Epidermal melanocyte (primary cell): ENCODE measurements around the gene LETMD1.
A peak's percentile ranks its signal among the peaks of the same experiment; 100 is the strongest.
"Not testable (repeated sequence)": the region's sequence is repeated elsewhere in the genome, so short reads cannot be mapped to it uniquely, and the experiment has no call there.

Experiments
- DNase-seq: peaks from one replicate; pipeline ENCODE4 v3.0.0; 2011; ENCODE audit warnings: low spot score; ENCODE audit not compliant: insufficient read length

The LETMD1 gene

GRCh38 chr12:51077930-51078329 lies 29.8 kb downstream of the LETMD1 start:
- no peak for DNase-seq

DNA sequence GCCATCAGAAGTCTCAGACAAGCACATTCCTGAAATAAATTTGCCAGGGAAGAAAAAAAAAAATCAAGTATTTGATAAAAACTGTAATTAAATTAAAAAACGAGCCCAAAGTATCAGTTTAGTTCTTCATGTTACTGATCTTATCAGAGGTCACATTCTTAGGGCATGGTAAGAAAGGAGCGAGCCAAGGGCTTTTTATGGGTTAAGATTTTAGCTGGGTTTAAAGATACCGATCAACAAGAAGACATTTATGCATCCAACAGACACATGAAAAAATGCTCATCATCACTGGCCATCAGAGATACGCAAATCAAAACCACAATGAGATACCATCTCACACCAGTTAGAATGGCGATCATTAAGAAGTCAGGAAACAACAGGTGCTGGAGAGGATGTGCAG lies 30.2 kb downstream of the LETMD1 start:
- DNase-seq: not testable (repeated sequence)

DNA sequence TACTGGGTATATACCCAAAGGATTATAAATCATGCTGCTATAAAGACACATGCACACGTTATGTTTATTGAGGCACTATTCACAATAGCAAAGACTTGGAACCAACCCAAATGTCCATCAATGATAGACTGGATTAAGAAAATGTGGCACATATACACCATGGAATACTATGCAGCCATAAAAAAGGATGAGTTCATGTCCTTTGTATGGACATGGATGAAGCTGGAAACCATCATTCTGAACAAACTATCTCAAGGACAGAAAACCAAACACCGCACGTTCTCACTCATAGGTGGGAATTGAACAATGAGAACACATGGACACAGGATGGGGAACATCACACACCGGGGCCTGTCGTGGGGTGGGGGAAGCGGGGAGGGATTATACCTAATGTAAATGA lies 30.7 kb downstream of the LETMD1 start:
- DNase-seq: not testable (repeated sequence)

- DNase-seq: no peak
Measured at GRCh38 chr12:51080136-51080535, 32.0 kb downstream of the LETMD1 start.

DNA sequence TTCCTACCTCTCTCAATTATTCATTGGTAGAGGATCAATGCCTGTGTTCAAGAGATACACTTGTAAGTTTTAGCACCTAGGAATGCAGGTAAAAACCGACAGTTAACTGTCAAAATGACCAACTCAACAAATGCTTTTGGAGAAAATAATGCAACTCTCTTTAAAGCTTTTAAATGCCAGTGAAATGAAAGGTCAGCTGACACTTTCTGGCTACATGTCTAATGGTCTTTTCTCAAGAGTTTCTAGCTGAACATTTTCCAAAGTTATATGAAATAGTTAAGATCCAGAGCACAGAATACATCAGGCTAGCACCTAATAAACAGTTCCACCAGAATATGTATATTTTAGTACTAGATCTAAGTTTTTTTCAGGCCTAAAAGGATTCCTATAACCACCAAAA lies 33.3 kb downstream of the LETMD1 start:
- no peak for DNase-seq

GRCh38 chr12:51082561-51083125 lies 34.5 kb downstream of the LETMD1 start:
- DNase-seq: peak; percentile 38

GRCh38 chr12:51083126-51083833 lies 35.2 kb downstream of the LETMD1 start, which contains the start of gene CSRNP2:
Gene CSRNP2 (minus strand): TSS chr12:51083596. CDS start chr12:51076561, 7,035 bp downstream.
- DNase-seq: peak; percentile 93

DNA sequence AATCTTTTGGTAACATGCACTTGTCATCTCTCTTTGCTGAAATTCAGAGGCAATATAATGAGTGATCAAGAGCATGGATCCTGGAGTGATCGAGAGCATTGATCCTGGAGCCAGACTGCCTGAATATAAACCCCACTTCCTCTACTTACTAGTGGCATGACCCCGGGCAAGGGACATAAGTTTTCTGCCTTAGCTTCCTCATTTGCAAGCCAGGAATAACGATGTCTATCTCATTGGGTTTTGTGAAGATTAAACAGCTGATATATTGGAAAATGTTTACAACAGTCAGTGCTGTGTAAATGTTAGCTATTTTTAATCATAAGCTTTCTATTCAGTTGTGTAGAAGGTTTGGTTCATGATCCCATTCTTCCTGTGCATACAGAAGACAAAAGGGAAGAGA lies 37.6 kb downstream of the LETMD1 start:
- DNase-seq: no peak

GRCh38 chr12:51086933-51087332 lies 38.8 kb downstream of the LETMD1 start:
- no peak for DNase-seq

DNA sequence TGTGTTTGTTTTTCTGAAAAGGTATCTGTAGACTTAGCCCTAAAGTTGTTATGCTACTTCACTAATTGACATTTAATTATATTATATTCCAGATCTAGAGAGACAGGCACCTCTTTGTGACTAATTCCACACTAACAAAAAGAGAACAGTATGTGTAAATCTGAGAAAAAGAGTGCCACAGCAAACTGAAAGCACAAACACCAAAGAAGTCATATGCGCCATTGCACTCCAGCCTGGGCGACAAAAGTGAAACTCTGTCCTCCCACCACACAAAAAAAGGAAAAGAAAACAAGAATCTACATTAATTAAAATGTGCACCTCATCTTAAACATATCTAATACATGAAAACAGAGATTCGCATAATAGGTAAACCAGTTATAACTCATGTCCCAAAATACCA lies 39.7 kb downstream of the LETMD1 start:
- no peak for DNase-seq

DNA sequence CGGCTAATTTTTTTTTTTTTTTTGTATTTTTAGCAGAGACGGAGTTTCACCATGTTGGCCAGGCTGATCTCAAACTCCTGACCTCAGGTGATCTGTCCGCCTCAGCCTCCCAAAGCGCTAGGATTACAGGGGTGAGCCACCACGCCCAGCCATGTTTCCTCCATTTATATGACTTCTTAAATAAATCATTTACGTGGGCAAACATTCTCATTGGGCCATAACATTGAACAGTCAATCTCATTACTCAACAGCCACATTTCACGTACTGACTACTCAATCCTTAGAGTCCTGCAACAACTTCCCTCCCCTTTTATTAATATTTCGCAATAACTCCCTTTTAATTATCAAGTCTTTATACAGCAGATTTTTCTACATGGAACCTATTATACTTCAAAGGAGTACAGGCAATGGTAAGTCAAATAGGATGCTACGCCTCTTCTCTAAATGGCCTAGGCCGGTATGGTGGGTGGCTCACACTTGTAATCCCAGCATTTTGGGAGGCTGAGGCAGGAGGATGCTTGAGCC lies 42.6 kb downstream of the LETMD1 start:
- no peak for DNase-seq

- no peak for DNase-seq
Measured at GRCh38 chr12:51098611-51099010, 50.5 kb downstream of the LETMD1 start.

DNA sequence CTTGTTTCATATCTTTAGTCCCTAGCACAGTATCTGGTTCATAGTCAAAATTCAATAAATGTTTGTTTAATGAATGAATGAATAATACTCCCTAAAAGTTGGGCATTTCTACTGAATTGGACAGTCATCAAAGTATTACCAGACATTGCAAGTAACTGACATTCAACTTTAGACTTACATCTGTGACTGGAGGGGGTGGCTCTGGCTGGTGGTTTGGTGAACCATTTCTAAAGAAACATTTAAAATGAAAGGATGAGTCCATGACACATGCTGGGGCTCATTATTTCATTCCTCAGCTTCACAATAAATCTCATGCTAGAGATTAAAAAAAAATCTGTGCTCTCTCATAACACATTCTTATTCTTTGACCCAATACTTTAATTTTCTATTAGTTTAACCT lies 55.9 kb downstream of the LETMD1 start:
- no peak for DNase-seq

DNA sequence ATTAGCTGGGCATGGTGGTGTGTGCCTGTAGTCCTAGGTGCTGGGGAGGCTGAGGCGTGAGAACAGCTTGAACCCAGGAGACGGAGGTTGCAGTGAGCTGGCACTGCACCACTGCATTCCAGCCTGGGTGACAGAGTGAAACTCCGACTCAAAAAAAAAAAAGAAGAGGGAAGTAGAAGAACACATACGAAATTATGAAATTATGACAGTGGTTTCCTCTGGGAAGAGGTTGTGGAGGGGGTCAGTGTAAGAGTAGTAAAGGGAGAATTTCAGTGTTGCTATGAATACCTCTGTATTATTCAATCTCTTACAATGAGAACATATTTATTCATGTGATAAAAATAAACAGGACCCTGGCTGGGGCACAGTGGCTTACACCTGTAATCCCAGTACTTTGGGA lies 60.0 kb downstream of the LETMD1 start:
- no peak for DNase-seq
